ENCODE measurements around the gene PPP1R18.
"Not testable (repeated sequence)": the region's sequence is repeated elsewhere in the genome, so short reads cannot be mapped to it uniquely, and the experiment has no call there.

PPP1R18 gene

GRCh38 chr6:30719356-30719755 is 32.9 kb upstream of the PPP1R18 start:
- DNase-seq = no peak

- not testable (repeated sequence) for DNase-seq
Observed at GRCh38 chr6:30717845-30718720, 31.6 kb upstream of the PPP1R18 start.

GRCh38 chr6:30717129-30717844 is 30.8 kb upstream of the PPP1R18 start, which contains the start of gene MDC1:
MDC1 (minus strand) TSS chr6:30717281; CDS start chr6:30715175, 2,106 bp downstream.
- DNase-seq = peak; percentile 99

- DNase-seq = no peak
Observed at GRCh38 chr6:30716879-30717128, 30.4 kb upstream of the PPP1R18 start.

GRCh38 chr6:30714263-30714662 is 27.8 kb upstream of the PPP1R18 start:
- DNase-seq = no peak

- no peak for DNase-seq
Observed at GRCh38 chr6:30712441-30712945, 26.0 kb upstream of the PPP1R18 start.

- no peak for DNase-seq
Observed at GRCh38 chr6:30711758-30712380, 25.4 kb upstream of the PPP1R18 start.

GRCh38 chr6:30709101-30709868 is 22.8 kb upstream of the PPP1R18 start:
- DNase-seq = no peak

- no peak for DNase-seq
Observed at GRCh38 chr6:30707281-30707850, 20.9 kb upstream of the PPP1R18 start.

GRCh38 chr6:30705620-30706019 is 19.2 kb upstream of the PPP1R18 start:
- DNase-seq = no peak

- DNase-seq = no peak
Observed at GRCh38 chr6:30703821-30704220, 17.4 kb upstream of the PPP1R18 start.

- no peak for DNase-seq
Observed at GRCh38 chr6:30703011-30703410, 16.6 kb upstream of the PPP1R18 start.

- DNase-seq = no peak
Observed at GRCh38 chr6:30700340-30700739, 13.9 kb upstream of the PPP1R18 start.

- no peak for DNase-seq
Observed at GRCh38 chr6:30696432-30696831, 10.0 kb upstream of the PPP1R18 start.

- no peak for DNase-seq
Observed at GRCh38 chr6:30691208-30691847, 4.9 kb upstream of the PPP1R18 start.

GRCh38 chr6:30690403-30691207 is 4.2 kb upstream of the PPP1R18 start, which contains the start of gene NRM:
NRM (minus strand) TSS chr6:30690984; CDS start chr6:30690974, 10 bp downstream.
- peak; percentile 66 to 85 for DNase-seq

- no peak for DNase-seq
Observed at GRCh38 chr6:30689985-30690384, 3.5 kb upstream of the PPP1R18 start.

GRCh38 chr6:30689022-30689865 is 2.8 kb upstream of the PPP1R18 start:
- DNase-seq = no peak

- DNase-seq = no peak
Observed at GRCh38 chr6:30688569-30688968, 2.1 kb upstream of the PPP1R18 start.

Data from NCI-H1930 (cell line).